ENCODE results near the gene ANKRD39. TPM values are rescaled to one million over a fixed set of nuclear protein-coding genes. Genes with fewer than 3 reads are reported as not detected.

ANKRD39 gene
- total and polyA plus RNA-seq, 7 donors = 19.2 to 101 (median 53.3) TPM

- no peaks in the 10 kb centered on the region for H3K9me3 ChIP-seq
- ATAC-seq = no peak
- peak in 1 of 2 donors; percentile 36 for DNase-seq
- intact Hi-C loops (cut with DNase I) = no loop called here
- peaks cover 6 to 66% of the 10 kb centered on the region in 2 donors for H3K36me3 ChIP-seq (ENCODE audit: insufficient read depth in 1 of 2, low read depth in 1 of 2)
- no peak overlapping the region for H3K4me3 ChIP-seq
- H3K27me3 ChIP-seq (ENCODE audit: insufficient read depth in 3 of 3, low read length in 2 of 3) = no peaks in the 10 kb centered on the region
- WGBS, 3 donors = 58 to 75% (median 61%) methylated on average over 6 of the region's 6 CpGs
- TF ChIP-seq, protein P1, sequence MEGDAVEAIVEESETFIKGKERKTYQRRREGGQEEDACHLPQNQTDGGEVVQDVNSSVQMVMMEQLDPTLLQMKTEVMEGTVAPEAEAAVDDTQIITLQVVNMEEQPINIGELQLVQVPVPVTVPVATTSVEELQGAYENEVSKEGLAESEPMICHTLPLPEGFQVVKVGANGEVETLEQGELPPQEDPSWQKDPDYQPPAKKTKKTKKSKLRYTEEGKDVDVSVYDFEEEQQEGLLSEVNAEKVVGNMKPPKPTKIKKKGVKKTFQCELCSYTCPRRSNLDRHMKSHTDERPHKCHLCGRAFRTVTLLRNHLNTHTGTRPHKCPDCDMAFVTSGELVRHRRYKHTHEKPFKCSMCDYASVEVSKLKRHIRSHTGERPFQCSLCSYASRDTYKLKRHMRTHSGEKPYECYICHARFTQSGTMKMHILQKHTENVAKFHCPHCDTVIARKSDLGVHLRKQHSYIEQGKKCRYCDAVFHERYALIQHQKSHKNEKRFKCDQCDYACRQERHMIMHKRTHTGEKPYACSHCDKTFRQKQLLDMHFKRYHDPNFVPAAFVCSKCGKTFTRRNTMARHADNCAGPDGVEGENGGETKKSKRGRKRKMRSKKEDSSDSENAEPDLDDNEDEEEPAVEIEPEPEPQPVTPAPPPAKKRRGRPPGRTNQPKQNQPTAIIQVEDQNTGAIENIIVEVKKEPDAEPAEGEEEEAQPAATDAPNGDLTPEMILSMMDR (IDR thresholded peaks at IDR 0.05) = no peak
- H3K4me1 ChIP-seq = peaks cover 31% of the 10 kb centered on the region
- H3K27ac ChIP-seq = no peak overlapping the region
Measured at GRCh38 chr2:96824079-96824870, 33.5 kb downstream of the ANKRD39 start.

GRCh38 chr2:96823198-96823597, 34.6 kb downstream of the ANKRD39 start:
- Histone ChIP-seq H3K9me3 (no peaks in the 10 kb centered on the region), H3K4me1 (peaks cover 41% of the 10 kb centered on the region), H3K36me3 (ENCODE audit: insufficient read depth in 1 of 2, low read depth in 1 of 2) (peaks cover 2 to 62% of the 10 kb centered on the region in 2 donors), H3K4me3 (no peak overlapping the region), H3K27me3 (ENCODE audit: insufficient read depth in 3 of 3, low read length in 2 of 3) (no peaks in the 10 kb centered on the region), H3K27ac (peak overlapping the region; percentile 19)
- intact Hi-C loops (cut with DNase I) = no loop called here
- peak in 1 of 2 donors; percentile 54 for DNase-seq
- TF ChIP-seq, protein P1 (IDR thresholded peaks at IDR 0.05) = no peak
- no peak for ATAC-seq
- WGBS, 3 donors = 74 to 86% (median 78%) methylated on average over 11 of the region's 11 CpGs

DNA sequence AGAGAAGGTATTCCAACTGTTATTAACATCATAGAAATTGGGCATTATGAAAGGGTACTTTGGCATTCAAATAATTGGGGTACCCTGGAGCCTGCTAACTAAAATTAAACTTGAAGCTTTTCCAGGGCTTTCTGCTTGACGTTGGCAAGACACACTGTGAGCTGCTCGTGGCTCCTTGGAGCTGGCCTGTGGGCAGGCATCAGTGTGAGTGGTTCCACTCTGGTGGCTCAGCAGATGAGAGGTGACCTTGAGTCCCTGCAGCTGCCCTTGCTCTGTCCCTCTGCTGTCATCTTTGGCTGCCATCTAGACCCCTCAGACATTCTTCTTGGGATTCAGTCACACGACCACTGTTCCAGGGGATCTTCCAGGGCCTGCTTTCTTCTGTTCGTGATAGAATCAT, 35.0 kb downstream of the ANKRD39 start:
- peaks cover 46% of the 10 kb centered on the region for H3K4me1 ChIP-seq

DNA sequence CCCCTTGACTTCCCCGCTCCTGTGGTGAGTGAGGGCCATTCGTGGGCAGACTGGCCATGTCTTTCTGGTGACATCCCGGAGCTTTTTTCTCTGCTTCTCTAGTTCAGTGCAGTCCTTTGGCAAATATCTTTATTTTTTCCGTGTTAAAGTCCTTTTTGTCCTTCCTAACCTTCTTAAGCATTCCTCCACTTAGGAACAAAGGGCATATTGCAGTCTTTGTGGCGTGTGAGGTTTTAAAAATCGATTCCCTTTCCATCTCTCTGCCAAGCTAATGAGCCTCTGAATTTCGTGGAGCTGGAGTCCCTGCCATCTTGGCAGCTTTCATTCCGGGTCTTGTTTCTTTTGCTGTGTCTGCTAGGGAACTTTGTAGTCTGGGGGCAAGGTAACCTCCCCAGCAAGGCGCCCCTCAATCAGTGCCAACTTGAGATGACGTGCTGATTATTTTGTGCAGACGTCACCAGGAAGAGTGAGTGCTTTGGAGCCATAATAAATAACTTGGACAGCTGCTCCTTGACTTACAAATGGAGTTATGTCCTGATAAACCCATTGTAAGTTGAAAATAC, 36.6 kb downstream of the ANKRD39 start:
- ATAC-seq (no peak), DNase-seq (no peak)
- 32 to 51% (median 38%) methylated on average over 11 of the region's 11 CpGs for WGBS, 3 donors
- no peaks in the 10 kb centered on the region for H3K27me3 ChIP-seq (ENCODE audit: insufficient read depth in 3 of 3, low read length in 2 of 3)
- peaks cover 51% of the 10 kb centered on the region for H3K4me1 ChIP-seq
- TF ChIP-seq, protein P1 (IDR thresholded peaks at IDR 0.05) = no peak
- peak overlapping the region; percentile 30 for H3K27ac ChIP-seq
- intact Hi-C loops (cut with DNase I) = no loop called here
- H3K4me3 ChIP-seq = no peak overlapping the region
- H3K36me3 ChIP-seq (ENCODE audit: insufficient read depth in 1 of 2, low read depth in 1 of 2) = peaks cover 0 to 42% of the 10 kb centered on the region in 2 donors
- no peaks in the 10 kb centered on the region for H3K9me3 ChIP-seq

More for the DNA sequence above, 35.0 kb downstream of the ANKRD39 start:
- ATAC-seq (peak in 1 of 4 donors; percentile 13), DNase-seq (no peak)
- intact Hi-C loops (cut with DNase I) = no loop called here
- Histone ChIP-seq H3K4me3 (no peak overlapping the region), H3K27ac (peak overlapping the region; percentile 19), H3K27me3 (ENCODE audit: insufficient read depth in 3 of 3, low read length in 2 of 3) (no peaks in the 10 kb centered on the region), H3K36me3 (ENCODE audit: insufficient read depth in 1 of 2, low read depth in 1 of 2) (peaks cover 0 to 58% of the 10 kb centered on the region in 2 donors), H3K9me3 (no peaks in the 10 kb centered on the region)
- WGBS, 3 donors = 38 to 46% (median 44%) methylated on average over 4 of the region's 4 CpGs
- TF ChIP-seq, protein P1 (IDR thresholded peaks at IDR 0.05) = no peak
